ENCODE data around the gene STAG1.
"Not testable (repeated sequence)": the region's sequence is repeated elsewhere in the genome, so short reads cannot be mapped to it uniquely, and the experiment has no call there.

STAG1 gene

GRCh38 chr3:136645915-136646314, 106.3 kb downstream of the STAG1 start:
- no peak for DNase-seq (ENCODE audit: low read depth)

GRCh38 chr3:136644212-136644611, 108.0 kb downstream of the STAG1 start:
- no peak for DNase-seq (ENCODE audit: low read depth)

DNA sequence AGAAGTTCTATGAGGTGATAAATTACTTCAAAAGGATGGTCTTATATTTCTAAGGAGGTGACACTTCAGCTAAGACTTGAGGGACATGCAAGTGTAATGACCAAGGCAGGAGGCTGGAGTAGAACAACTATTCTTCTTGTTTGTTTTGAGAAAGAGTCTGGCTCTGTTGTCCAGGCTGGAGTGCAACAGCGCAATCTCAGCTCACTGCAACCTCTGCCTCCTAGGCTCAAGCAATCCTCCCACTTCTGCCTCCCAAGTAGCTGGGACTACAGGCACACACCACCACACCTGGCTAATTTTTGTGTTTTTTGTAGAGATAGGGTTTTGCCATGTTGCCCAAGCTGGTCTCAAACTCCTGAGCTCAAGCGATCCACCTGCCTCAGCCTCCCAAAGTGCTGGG, 108.8 kb downstream of the STAG1 start:
- DNase-seq (ENCODE audit: low read depth) = not testable (repeated sequence)

GRCh38 chr3:136642711-136643110, 109.5 kb downstream of the STAG1 start:
- DNase-seq (ENCODE audit: low read depth) = no peak

- DNase-seq (ENCODE audit: low read depth) = no peak
Measured at GRCh38 chr3:136639069-136639468, 113.1 kb downstream of the STAG1 start.

DNA sequence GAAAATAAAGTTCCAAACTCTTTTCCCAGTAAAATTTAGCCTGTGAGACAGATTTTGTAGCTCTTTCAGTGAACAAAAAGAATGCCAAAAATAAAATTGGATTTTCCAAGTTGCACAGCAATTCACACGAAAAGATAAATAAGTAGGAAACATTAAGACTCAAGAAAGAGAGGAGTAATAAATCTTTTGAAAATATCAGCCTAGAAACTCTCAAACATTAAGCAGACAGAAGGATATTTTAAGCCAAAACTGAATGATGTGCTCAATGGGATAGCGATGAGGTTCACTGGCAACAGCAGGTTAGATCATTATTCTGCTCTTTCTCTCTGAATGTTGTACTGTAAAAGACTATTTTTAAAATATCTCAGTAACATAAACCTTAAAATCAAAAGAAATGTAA, 115.0 kb downstream of the STAG1 start:
- DNase-seq (ENCODE audit: low read depth) = no peak

DNA sequence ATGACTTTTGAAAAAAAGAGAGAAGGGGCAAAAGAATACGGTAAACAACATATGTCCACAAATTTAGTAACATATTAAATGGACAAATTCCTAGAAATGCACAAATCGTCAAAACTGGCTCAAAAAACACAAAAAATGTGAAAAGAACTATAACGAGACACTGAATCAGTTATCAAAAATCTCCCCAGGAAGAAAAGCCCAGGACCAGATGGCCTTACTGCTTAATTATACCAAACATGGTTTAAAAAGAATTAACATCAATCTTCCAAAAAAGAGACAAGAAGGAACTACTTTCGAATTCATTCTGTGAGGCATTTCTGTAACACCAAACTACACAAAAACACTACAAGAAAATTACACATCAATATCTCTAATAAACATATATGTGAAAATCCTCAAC, 117.4 kb downstream of the STAG1 start:
- no peak for DNase-seq (ENCODE audit: low read depth)

DNA sequence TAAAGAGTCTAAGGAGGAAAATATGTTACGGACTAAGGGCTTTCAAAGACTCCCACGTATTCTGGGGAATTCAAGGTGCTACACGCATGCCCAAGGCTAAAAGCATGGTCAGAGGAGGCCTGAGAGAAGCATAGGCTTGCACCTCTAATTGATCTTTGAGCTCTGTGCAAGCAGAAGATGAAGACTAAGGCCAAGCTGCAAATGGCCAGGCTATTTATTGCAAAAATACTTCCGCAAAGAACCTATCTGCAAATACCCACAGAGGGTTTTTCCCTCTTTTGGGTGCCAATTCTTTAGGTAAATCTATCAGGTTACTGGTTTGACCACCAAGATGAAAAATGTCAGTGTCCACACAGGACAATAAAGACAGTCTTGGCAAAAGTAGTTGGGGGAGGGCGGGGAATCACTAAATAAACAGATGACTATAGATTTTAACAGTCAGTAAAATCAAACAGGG, 119.5 kb downstream of the STAG1 start:
- DNase-seq (ENCODE audit: low read depth) = no peak

DNA sequence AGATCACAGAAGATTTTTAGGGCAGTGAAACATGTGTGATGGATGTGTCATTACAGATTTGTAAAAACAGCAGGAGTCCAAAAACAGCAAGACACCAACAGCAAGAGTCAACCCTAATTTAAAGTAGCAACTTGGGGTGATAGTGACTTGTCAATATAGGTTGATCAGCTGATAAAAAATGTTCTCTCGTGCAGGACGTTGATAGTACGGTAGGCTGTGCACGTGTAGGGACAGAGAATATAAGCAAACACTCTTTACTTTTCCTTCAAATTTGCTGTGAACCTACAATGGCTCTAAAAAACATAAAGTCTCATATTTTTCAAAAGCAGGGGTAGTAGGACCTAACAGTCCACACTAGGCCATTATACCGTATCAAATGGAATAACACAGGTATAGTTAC, 120.8 kb downstream of the STAG1 start:
- no peak for DNase-seq (ENCODE audit: low read depth)

DNA sequence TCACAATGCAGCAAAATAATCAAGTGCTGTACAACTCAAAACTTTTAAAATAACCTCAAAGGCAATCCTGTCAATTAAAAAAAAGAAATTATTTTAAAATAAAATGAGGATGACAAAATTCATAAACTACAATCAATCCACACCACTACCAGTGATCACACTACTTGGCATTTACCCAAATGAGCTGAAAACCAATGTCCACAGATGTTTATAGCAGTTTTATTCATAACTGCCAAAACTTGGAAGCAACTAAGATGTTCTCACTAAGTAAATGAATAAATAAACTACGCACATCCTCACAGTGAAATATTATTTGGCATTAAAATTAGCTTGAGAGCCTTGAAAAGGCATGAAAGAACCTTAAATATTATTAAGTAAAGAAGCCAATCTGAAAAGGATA, 121.3 kb downstream of the STAG1 start:
- no peak for DNase-seq (ENCODE audit: low read depth)

DNA sequence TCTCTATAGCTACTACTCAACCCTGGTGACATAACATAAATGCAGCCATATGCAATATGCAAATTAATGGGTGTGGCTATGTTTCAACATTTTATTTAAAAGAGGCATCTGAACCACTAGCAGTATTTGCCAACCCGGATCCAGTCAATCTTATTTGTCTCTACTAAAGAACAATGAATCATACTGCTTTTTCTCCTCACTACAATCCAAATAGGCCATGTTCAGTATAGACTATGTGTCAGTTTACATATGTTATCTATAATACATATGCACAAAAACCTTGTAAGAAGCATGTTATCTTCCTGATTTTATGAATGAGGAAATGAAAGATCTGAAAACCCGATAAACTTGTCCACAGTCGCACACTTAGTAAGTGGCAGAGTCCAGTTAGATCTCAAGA, 125.7 kb downstream of the STAG1 start:
- DNase-seq (ENCODE audit: low read depth) = no peak

GRCh38 chr3:136624894-136625815, 127.0 kb downstream of the STAG1 start:
- DNase-seq (ENCODE audit: low read depth) = no peak

GRCh38 chr3:136624371-136624770, 127.8 kb downstream of the STAG1 start:
- DNase-seq (ENCODE audit: low read depth) = no peak

- DNase-seq (ENCODE audit: low read depth) = no peak
Measured at GRCh38 chr3:136621628-136622027, 130.6 kb downstream of the STAG1 start.

DNA sequence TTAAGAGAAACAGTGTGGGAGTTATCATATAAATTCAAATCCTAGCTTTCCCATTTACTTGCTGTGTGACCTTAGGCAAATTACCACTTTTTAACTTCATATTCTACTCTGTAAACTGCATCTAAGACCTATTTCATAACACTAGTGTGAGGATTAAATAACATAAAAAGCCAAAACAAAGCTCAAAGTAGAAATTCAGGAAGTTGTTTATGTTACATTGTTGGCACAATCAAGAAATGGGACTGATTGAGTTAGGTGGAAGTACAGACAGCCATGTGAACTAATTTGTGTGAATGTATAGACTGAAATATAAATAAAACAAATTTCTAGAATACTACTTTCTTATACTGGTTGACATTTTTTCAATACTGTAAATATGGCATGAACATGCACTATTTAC, 131.7 kb downstream of the STAG1 start:
- no peak for DNase-seq (ENCODE audit: low read depth)

DNA sequence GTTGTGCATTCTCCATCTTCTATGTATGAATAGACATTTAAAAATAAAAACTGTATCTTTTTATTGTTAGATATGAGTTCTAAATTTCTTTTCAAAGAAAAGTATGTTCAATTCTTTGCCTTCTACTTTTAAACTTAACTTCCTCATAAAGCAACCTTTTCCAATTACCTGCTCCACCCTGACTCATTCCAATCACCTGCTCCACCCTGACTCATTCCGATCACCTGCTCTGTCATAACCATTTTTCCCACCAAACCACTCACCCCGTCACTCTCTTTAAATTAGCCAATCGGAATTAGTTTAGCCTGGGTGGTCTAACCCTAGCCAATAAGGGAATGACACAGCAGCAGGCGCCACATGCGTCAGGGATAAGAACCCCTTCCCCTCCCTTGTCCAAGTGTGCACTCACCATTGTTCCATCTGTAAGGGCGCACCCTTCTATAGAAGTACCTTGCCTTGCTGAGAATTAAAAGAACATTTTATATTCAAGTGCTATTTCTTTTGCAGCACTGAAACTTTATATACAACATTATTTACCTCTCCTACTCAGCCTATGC, 134.1 kb downstream of the STAG1 start:
- not testable (repeated sequence) for DNase-seq (ENCODE audit: low read depth)

DNA sequence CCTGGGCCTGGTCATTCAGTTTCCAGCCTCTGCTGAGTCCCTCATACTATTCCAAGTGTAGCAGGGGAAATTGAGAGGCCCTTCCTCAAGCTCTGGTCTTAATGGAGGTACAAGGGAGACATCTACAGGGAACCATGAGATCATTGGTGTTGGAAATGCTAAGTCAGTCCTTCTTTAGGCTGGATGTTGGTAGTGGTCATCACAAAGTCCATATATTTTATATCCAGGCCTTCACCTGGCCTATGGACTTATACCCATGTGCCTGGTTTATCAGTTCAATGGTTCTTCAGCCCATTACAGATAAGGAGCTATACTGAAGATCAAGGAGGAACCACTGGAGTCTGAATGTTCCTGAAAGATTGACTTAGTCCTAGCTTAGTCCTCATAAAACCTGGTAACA, 135.0 kb downstream of the STAG1 start:
- no peak for DNase-seq (ENCODE audit: low read depth)

DNA sequence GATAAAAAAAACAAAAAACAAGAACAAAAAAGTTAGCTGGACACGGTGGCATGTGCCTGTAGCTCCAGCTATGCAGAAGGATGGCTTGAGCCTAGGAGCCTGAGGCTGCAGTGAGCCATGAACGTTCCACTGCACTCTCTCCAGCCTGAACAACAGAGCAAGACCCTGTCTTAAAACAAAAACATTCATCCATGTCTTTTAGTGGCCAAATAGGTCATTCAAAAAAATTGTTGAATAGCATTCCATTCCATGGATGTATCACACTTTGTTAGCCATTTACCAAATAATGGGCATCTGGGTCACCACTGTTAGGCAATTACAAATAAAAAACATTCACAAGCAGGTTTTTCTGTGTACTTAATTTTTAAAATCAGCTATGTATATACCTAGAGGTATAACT, 139.7 kb downstream of the STAG1 start:
- no peak for DNase-seq (ENCODE audit: low read depth)

DNA sequence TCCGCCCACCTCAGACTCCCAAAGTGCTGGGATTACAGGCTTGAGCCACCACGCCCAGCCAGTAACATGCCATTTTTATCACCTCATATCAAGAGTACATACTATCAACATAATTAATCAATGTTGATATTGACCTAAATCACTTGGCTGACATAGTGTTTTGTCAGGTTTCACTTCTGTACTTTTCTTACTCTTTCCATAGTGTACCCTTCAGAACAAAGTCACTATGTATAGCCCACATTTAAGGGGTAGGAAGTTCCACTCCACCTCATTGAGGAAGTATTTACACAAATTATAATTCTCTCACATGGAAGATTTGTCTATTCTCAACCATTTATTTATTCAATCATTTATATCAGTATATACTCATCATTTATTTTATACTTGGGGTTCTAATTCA, 145.2 kb downstream of the STAG1 start:
- DNase-seq (ENCODE audit: low read depth) = no peak

GRCh38 chr3:136606216-136606615, 146.0 kb downstream of the STAG1 start:
- not testable (repeated sequence) for DNase-seq (ENCODE audit: low read depth)

- DNase-seq (ENCODE audit: low read depth) = no peak
Measured at GRCh38 chr3:136604961-136605360, 147.2 kb downstream of the STAG1 start.

GRCh38 chr3:136602818-136603217, 149.4 kb downstream of the STAG1 start:
- no peak for DNase-seq (ENCODE audit: low read depth)

- DNase-seq (ENCODE audit: low read depth) = no peak
Measured at GRCh38 chr3:136595913-136596697, 156.1 kb downstream of the STAG1 start.
